GM12878 (cell line): ENCODE data around the gene ZNF839. TPM values are rescaled to one million over a fixed set of nuclear protein-coding genes. Genes with fewer than 3 reads are reported as not detected.

ENCODE experiments used
- ATAC-seq: fragments of 200-7000 bp; cut with Tn5 transposase; 3 replicates; pipeline ENCODE4 v1.9.1; 2020; ENCODE audit warnings: mild to moderate bottlenecking, moderate library complexity
- BruUV-seq: library from RNA; stranded (reverse); fragments of 400-500 nt; replicated peaks from 2 replicates; lab custom pipeline; 2021; lab: Mats Ljungman, UMichigan
- CTCF ChIA-PET: fragments of 300-600 bp; sonication (Branson Sonifier 250); formaldehyde crosslinking; extraction: SDS; loops from one replicate; lab custom pipeline; 2021; ENCODE audit warnings: inconsistent platforms; lab: Yijun Ruan, JAX
- POLR2A ChIA-PET: fragments of 350-600 bp; formaldehyde crosslinking; extraction: SDS; loops from one replicate; lab custom pipeline; 2021; ENCODE audit warnings: inconsistent platforms; lab: Charles Lee
- RAD21 ChIA-PET: fragments of 300-600 bp; sonication (Branson Sonifier 250); formaldehyde crosslinking; loops from one replicate; lab custom pipeline; 2023; ENCODE audit warnings: antibody characterized with exemption; ENCODE audit not compliant: unreplicated experiment; lab: Charles Lee
- SMC1A ChIA-PET: fragments of 300-600 bp; sonication (Branson Sonifier 250); formaldehyde crosslinking; loops from one replicate; lab custom pipeline; 2023; ENCODE audit not compliant: unreplicated experiment, uncharacterized antibody; lab: Charles Lee
- DNase-seq: peaks from one replicate; pipeline ENCODE4 v3.0.0-alpha.2; 2011; ENCODE audit warnings: low read depth, low spot score
- FAIRE-seq: peaks from 3 replicates; lab custom pipeline; 2011; peaks lifted over from hg19 to GRCh38; lab: Jason Lieb, UNC
- H2AFZ ChIP-seq: 2 replicates; pipeline ENCODE4 v1.6.0; 2011; ENCODE audit warnings: low read depth, low read length, control low read depth; ENCODE audit not compliant: control insufficient read depth
- H3K27ac ChIP-seq: 2 replicates; pipeline ENCODE4 v1.5.1; 2011; ENCODE audit warnings: control low read depth; ENCODE audit not compliant: control insufficient read depth, insufficient read depth
- H3K27me3 ChIP-seq, 2 experiments: replicated peaks in 1 of 2; 2 replicates each; pipeline versions ENCODE4 v1.6.0 to v1.6.1; 2011; ENCODE audit warnings: low read length in 1 of 2; ENCODE audit not compliant: control insufficient read depth in 2 of 2, insufficient read depth in 2 of 2
- H3K36me3 ChIP-seq, 2 experiments: 2 replicates each; pipeline ENCODE4 v1.5.1; 2011; ENCODE audit warnings: low read length in 1 of 2; ENCODE audit not compliant: control insufficient read depth in 2 of 2, insufficient read depth in 2 of 2
- H3K4me1 ChIP-seq: 2 replicates; pipeline ENCODE4 v1.6.1; 2011; ENCODE audit warnings: mild to moderate bottlenecking, low read length, moderate library complexity, mixed read lengths; ENCODE audit not compliant: control insufficient read depth, insufficient read depth
- H3K4me2 ChIP-seq: 2 replicates; pipeline ENCODE4 v1.6.0; 2011; ENCODE audit warnings: control low read depth; ENCODE audit not compliant: control insufficient read depth, insufficient read depth
- H3K4me3 ChIP-seq: fragments of 200-600 bp; sonication (generic); 2 replicates; pipeline ENCODE4 v1.5.1; 2016
- H3K79me2 ChIP-seq: 2 replicates; pipeline ENCODE4 v1.6.0; 2011; ENCODE audit warnings: low read length; ENCODE audit not compliant: control insufficient read depth, insufficient read depth
- H3K9ac ChIP-seq: 2 replicates; pipeline ENCODE4 v1.8.0; 2011; ENCODE audit warnings: low read length, control low read depth, mixed read lengths; ENCODE audit not compliant: control insufficient read depth, insufficient read depth
- H3K9me3 ChIP-seq: replicated peaks from 3 replicates; pipeline ENCODE4 v1.5.1; 2011; ENCODE audit warnings: mild to moderate bottlenecking, low read length; ENCODE audit not compliant: control insufficient read depth, insufficient read depth
- H4K20me1 ChIP-seq: 2 replicates; pipeline ENCODE4 v1.6.0; 2011; ENCODE audit not compliant: control insufficient read depth, insufficient read depth
- ATF7 ChIP-seq: fragments of 450-650 bp; IDR thresholded peaks from 2 replicates; pipeline ENCODE4 v1.6.1; 2016; ENCODE audit warnings: low read depth, mild to moderate bottlenecking
- BACH1 ChIP-seq: fragments of 450-650 bp; IDR thresholded peaks from 2 replicates; pipeline ENCODE4 v1.6.1; 2017; ENCODE audit warnings: mild to moderate bottlenecking, borderline replicate concordance
- CBFB ChIP-seq: IDR thresholded peaks from 2 replicates; pipeline ENCODE4 v1.6.1; 2016; ENCODE audit warnings: antibody characterized with exemption, low read depth
- CHD4 ChIP-seq: fragments of 200-600 bp; sonication (generic); IDR thresholded peaks from 2 replicates; pipeline ENCODE4 v1.6.1; 2016; ENCODE audit warnings: mild to moderate bottlenecking
- CUX1 ChIP-seq: IDR thresholded peaks from 2 replicates; pipeline ENCODE4 v1.6.1; 2012; ENCODE audit warnings: improper control_type of control experiment, low read depth, low read length; ENCODE audit not compliant: insufficient replicate concordance
- EP300 ChIP-seq, 2 experiments: fragments of 150-350 bp in 1 of 2; IDR thresholded peaks; 2 replicates each; pipeline ENCODE4 v1.6.1; 2011 to 2012; ENCODE audit warnings: low read depth in 2 of 2, low read length in 2 of 2, borderline replicate concordance in 1 of 2, improper control_type of control experiment in 1 of 2, inconsistent platforms in 1 of 2; ENCODE audit not compliant: control insufficient read depth in 1 of 2
- ETV6 ChIP-seq, 2 experiments: fragments of 450-650 bp in 1 of 2; IDR thresholded peaks in 1 of 2; conservative IDR thresholded peaks in 1 of 2; 2 replicates each; pipeline ENCODE4 v1.6.1; 2014; ENCODE audit warnings: antibody characterized with exemption in 1 of 2, borderline replicate concordance in 1 of 2, low read depth in 1 of 2, mild to moderate bottlenecking in 1 of 2, moderate library complexity in 1 of 2
- HCFC1 ChIP-seq: fragments of 150-350 bp; IDR thresholded peaks from 2 replicates; pipeline ENCODE4 v1.6.1; 2014; ENCODE audit warnings: low read length
- HDAC2 ChIP-seq: fragments of 200-600 bp; sonication (generic); IDR thresholded peaks from 2 replicates; pipeline ENCODE4 v1.6.1; 2017
- KLF5 ChIP-seq: fragments of 450-650 bp; IDR thresholded peaks from 2 replicates; pipeline ENCODE4 v1.6.1; 2014; ENCODE audit warnings: mild to moderate bottlenecking; ENCODE audit not compliant: partially characterized antibody
- MEF2A ChIP-seq: IDR thresholded peaks from 2 replicates; pipeline ENCODE4 v1.6.1; 2011; ENCODE audit warnings: low read depth, mild to moderate bottlenecking, low read length, moderate library complexity; ENCODE audit not compliant: insufficient read depth
- MTA2 ChIP-seq: fragments of 450-650 bp; IDR thresholded peaks from 2 replicates; pipeline ENCODE4 v1.6.1; 2016; ENCODE audit warnings: low read depth, mild to moderate bottlenecking, moderate library complexity
- RELB ChIP-seq: fragments of 450-650 bp; IDR thresholded peaks from 2 replicates; pipeline ENCODE4 v1.6.1; 2017; ENCODE audit warnings: low read depth, mild to moderate bottlenecking, moderate library complexity
- SMAD5 ChIP-seq: IDR thresholded peaks from 2 replicates; pipeline ENCODE4 v1.6.1; 2016; ENCODE audit warnings: antibody characterized with exemption, low read depth
- TBL1XR1 ChIP-seq: IDR thresholded peaks from 2 replicates; pipeline ENCODE4 v1.6.1; 2012; ENCODE audit warnings: low read depth, low read length, improper control_type of control experiment
- ZSCAN29 ChIP-seq: fragments of 450-650 bp; IDR thresholded peaks from 2 replicates; pipeline ENCODE4 v1.6.1; 2017; ENCODE audit warnings: mild to moderate bottlenecking, moderate library complexity
- WGBS: methylation state at CpG from one replicate; pipeline ENCODE4 v1.1.6; 2016; ENCODE audit warnings: low lambda C conversion rate; ENCODE audit not compliant: insufficient replicate concordance, insufficient coverage; ENCODE audit errors: missing lambda C conversion rate; 5-methylcytosine and 5-hydroxymethylcytosine counted together
- in situ Hi-C: fragments of 300-500 bp; cut with MboI; formaldehyde crosslinking; loops from 9 replicates; pipeline ENCODE4 v1.14.3; 2018; ENCODE audit warnings: mixed read lengths
- intact Hi-C: fragments of 100-400 bp; cut with micrococcal nuclease; formaldehyde crosslinking; loops from one replicate; pipeline ENCODE4 v1.14.2; 2022; ENCODE audit not compliant: unreplicated experiment
- polyA plus RNA-seq, 11 experiments: library from polyadenylated mRNA; depleted of rRNA in 4 of 11; unstranded in 6 of 11; stranded (reverse) in 5 of 11; fragments of >200 nt; fragmentation: Nextera tagmentation in 4 of 11; fragmentation: Illumina TruSeq in 1 of 11; extraction: Ambion mirVana in 4 of 11; extraction: Trizol in 1 of 11; gene quantifications; 1 replicate in 1 of 11; 2 replicates in 10 of 11; pipeline versions ENCODE4 v1.2.1 to v1.2.3, GENCODE V29; 2011 to 2016; ENCODE audit warnings: inconsistent platforms in 2 of 11, missing spikeins in 2 of 11, low read depth in 1 of 11
- total RNA-seq, 4 experiments: library from RNA; depleted of rRNA in 3 of 4; stranded (reverse); fragments of >200 nt in 3 of 4; fragmentation: Illumina TruSeq in 1 of 4; extraction: Trizol in 1 of 4; gene quantifications; 2 replicates each; pipeline versions ENCODE4 v1.2.1 to v1.2.3, GENCODE V29; 2013 to 2021
- TF ChIP-seq, protein P1 (sequence below): IDR thresholded peaks from 2 replicates; pipeline ENCODE4 v1.6.1; 2012; ENCODE audit warnings: low read depth, low read length, improper control_type of control experiment
- TF ChIP-seq, protein P2 (sequence below): IDR thresholded peaks from 2 replicates; pipeline ENCODE4 v1.6.1; 2012; ENCODE audit warnings: low read depth, low read length, improper control_type of control experiment

ZNF839 gene
- total and polyA plus RNA-seq, 10 of the 15 experiments (the other 5 are each of a cell fraction or from before 2014, with no cell fraction given): 1.4 to 14.4 (median 8.6) TPM

DNA sequence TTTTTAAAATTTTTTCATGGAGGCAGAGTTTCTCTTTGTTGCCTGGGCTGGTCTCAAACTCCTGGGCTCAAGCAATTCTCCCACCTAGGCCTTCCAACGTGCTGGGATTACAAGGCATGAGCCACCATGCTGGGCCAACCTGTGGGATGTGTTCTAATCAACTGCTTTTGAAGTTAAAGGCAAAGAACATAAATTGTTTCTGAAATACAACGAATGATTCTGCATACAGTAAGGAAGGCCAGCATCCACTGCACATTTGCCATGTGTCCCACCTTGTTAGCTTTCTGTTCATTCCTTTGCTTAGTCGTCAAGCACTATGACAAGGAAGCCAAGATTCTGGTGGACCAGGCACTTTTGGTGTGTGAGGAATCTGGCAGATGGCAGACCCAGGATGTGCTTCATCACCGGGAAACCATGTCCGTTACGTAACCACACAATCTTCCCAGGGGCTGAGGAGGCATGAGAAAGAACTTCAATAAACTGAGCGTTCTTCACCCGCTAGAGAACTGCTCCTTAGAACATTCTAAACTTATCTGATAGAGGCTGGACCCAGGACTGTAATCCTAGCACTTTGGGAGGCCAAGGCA lies 39.1 kb upstream of the ZNF839 start:
- RAD21 ChIA-PET: no interaction called here
- POLR2A ChIA-PET: no interaction called here
- in situ Hi-C loops: no loop called here
- TF ChIP-seq CUX1 (no peak), CBFB (no peak), MTA2 (no peak), EP300 (IDR thresholded peaks at IDR 0.05; ENCODE audit: borderline replicate concordance in 1 of 2, control insufficient read depth in 1 of 2, low read depth in 2 of 2, low read length in 2 of 2) (no peak), HCFC1 (no peak), HDAC2 (no peak), ETV6 (conservative IDR thresholded peaks at IDR 0.05 in 1 of 2, IDR thresholded peaks at IDR 0.05 in 1 of 2; ENCODE audit: borderline replicate concordance in 1 of 2, low read depth in 1 of 2) (no peak), ATF7 (no peak), ZSCAN29 (no peak), KLF5 (no peak), RELB (no peak), BACH1 (no peak), MEF2A (no peak), TBL1XR1 (no peak), SMAD5 (no peak), CHD4 (no peak)
- TF ChIP-seq, protein P1, sequence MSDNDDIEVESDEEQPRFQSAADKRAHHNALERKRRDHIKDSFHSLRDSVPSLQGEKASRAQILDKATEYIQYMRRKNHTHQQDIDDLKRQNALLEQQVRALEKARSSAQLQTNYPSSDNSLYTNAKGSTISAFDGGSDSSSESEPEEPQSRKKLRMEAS: no peak
- TF ChIP-seq, protein P2, sequence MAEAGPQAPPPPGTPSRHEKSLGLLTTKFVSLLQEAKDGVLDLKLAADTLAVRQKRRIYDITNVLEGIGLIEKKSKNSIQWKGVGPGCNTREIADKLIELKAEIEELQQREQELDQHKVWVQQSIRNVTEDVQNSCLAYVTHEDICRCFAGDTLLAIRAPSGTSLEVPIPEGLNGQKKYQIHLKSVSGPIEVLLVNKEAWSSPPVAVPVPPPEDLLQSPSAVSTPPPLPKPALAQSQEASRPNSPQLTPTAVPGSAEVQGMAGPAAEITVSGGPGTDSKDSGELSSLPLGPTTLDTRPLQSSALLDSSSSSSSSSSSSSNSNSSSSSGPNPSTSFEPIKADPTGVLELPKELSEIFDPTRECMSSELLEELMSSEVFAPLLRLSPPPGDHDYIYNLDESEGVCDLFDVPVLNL: no peak

More for the DNA sequence above, 39.1 kb upstream of the ZNF839 start:
- ATAC-seq (no peak), DNase-seq (no peak), FAIRE-seq (no peak)
- no peak overlapping the region for H3K4me3 ChIP-seq
- H3K79me2 ChIP-seq: no peaks in the 10 kb centered on the region
- intact Hi-C loops: no loop called here
- SMC1A ChIA-PET: no interaction called here
- no peaks in the 10 kb centered on the region for H3K27me3 ChIP-seq
- CTCF ChIA-PET: no interaction called here
- H3K4me2 ChIP-seq: no peak overlapping the region
- H3K9ac ChIP-seq: no peak overlapping the region
- no peak overlapping the region for H3K27ac ChIP-seq
- no peaks in the 10 kb centered on the region for H3K36me3 ChIP-seq
- BruUV-seq: no TSS peak
- H4K20me1 ChIP-seq: no peaks in the 10 kb centered on the region
- no peak overlapping the region for H2AFZ ChIP-seq
- WGBS: 65% methylated on average over 8 of the region's 8 CpGs
- no peaks in the 10 kb centered on the region for H3K4me1 ChIP-seq
- H3K9me3 ChIP-seq: no peaks in the 10 kb centered on the region
